CD4-positive, alpha-beta T cell treated with Interleukin-1 beta for 1 hour (primary cell): ENCODE data around the gene CEP97.
"Not testable (repeated sequence)": the region's sequence is repeated elsewhere in the genome, so short reads cannot be mapped to it uniquely, and the experiment has no call there.

Experiments
- DNase-seq, 2 donors: peaks; one replicate each; pipeline ENCODE4 v3.0.0-alpha.2; 2020 to 2022

CEP97 gene

GRCh38 chr3:101724329-101725193 lies at the start of gene CEP97:
Gene CEP97 (plus strand): TSS chr3:101724614. CDS start chr3:101724677, 63 bp downstream.
- peak; percentile 85 to 87 for DNase-seq

- no peak for DNase-seq
Measured at GRCh38 chr3:101675709-101676215, 48.7 kb upstream of the CEP97 start.

- peak; percentile 96 for DNase-seq
Measured at GRCh38 chr3:101676216-101676764, 48.1 kb upstream of the CEP97 start.

GRCh38 chr3:101676765-101677435 lies 47.5 kb upstream of the CEP97 start, which contains the start of gene ZBTB11:
Gene ZBTB11 (minus strand): TSS chr3:101677132. CDS start chr3:101676914, 218 bp downstream.
- DNase-seq = peak; percentile 99

GRCh38 chr3:101677436-101678286 lies 46.8 kb upstream of the CEP97 start:
- no peak for DNase-seq

GRCh38 chr3:101678837-101679236 lies 45.6 kb upstream of the CEP97 start:
- DNase-seq = not testable (repeated sequence)

- DNase-seq = no peak
Measured at GRCh38 chr3:101680466-101680865, 43.9 kb upstream of the CEP97 start.

GRCh38 chr3:101685050-101685400 lies 39.4 kb upstream of the CEP97 start:
- DNase-seq = no peak

- no peak for DNase-seq
Measured at GRCh38 chr3:101685870-101686307, 38.5 kb upstream of the CEP97 start.

GRCh38 chr3:101687142-101687931 lies 37.1 kb upstream of the CEP97 start:
- no peak for DNase-seq

- DNase-seq = no peak
Measured at GRCh38 chr3:101689286-101689685, 35.1 kb upstream of the CEP97 start.

- no peak for DNase-seq
Measured at GRCh38 chr3:101690972-101691371, 33.4 kb upstream of the CEP97 start.

GRCh38 chr3:101691685-101692671 lies 32.4 kb upstream of the CEP97 start:
- not testable (repeated sequence) for DNase-seq

- peak; percentile 23 to 45 for DNase-seq
Measured at GRCh38 chr3:101693540-101693939, 30.9 kb upstream of the CEP97 start.

- not testable (repeated sequence) for DNase-seq
Measured at GRCh38 chr3:101694836-101695235, 29.6 kb upstream of the CEP97 start.

- DNase-seq = peak; percentile 20 to 76
Measured at GRCh38 chr3:101695779-101696372, 28.5 kb upstream of the CEP97 start.

- DNase-seq = no peak
Measured at GRCh38 chr3:101701696-101702634, 22.4 kb upstream of the CEP97 start.

GRCh38 chr3:101702726-101703125 lies 21.7 kb upstream of the CEP97 start:
- DNase-seq = no peak

GRCh38 chr3:101703169-101703568 lies 21.2 kb upstream of the CEP97 start:
- no peak for DNase-seq
